ENCODE results near the gene WBP1. TPM values are rescaled to one million over a fixed set of nuclear protein-coding genes. Genes with fewer than 3 reads are reported as not detected.
"Not testable (repeated sequence)": the region's sequence is repeated elsewhere in the genome, so short reads cannot be mapped to it uniquely, and the experiment has no call there.

Gene WBP1
- total RNA-seq, 4 donors from 2014 or later = 46.2 to 81.3 (median 59.9) TPM

GRCh38 chr2:74459503-74460118 is 1.4 kb downstream of the WBP1 start:
- H3K27ac ChIP-seq = not testable (repeated sequence)

GRCh38 chr2:74460187-74460586 is 1.9 kb downstream of the WBP1 start:
- H3K27ac ChIP-seq, H3K27me3 ChIP-seq, DNase-seq, H3K9me3 ChIP-seq, H3K4me3 ChIP-seq: not testable (repeated sequence)
- TF ChIP-seq POLR2A (IDR thresholded peaks at IDR 0.05) = peak in 1 of 2 donors; percentile 3
- Histone ChIP-seq H3K36me3 (peaks cover 0 to 24% (median 0%) of the 10 kb centered on the region in 3 donors), H3K4me1 (peaks cover 6 to 56% (median 19%) of the 10 kb centered on the region in 4 donors)

More at GRCh38 chr2:74459503-74460118, 1.4 kb downstream of the WBP1 start:
- H3K27me3 ChIP-seq, H3K9me3 ChIP-seq, DNase-seq: not testable (repeated sequence)
- peak overlapping the region in 1 of 4 donors; percentile 88 for H3K4me3 ChIP-seq
- peaks cover 6 to 55% (median 19%) of the 10 kb centered on the region in 4 donors for H3K4me1 ChIP-seq
- peak in 1 of 2 donors; percentile 3 for TF ChIP-seq POLR2A (IDR thresholded peaks at IDR 0.05)
- H3K36me3 ChIP-seq = peaks cover 0 to 24% (median 0%) of the 10 kb centered on the region in 3 donors

GRCh38 chr2:74461187-74462053 is 3.2 kb downstream of the WBP1 start:
- no peaks in the 10 kb centered on the region for H3K27me3 ChIP-seq
- H3K9me3 ChIP-seq = no peaks in the 10 kb centered on the region
- no peak overlapping the region for H3K4me3 ChIP-seq
- H3K27ac ChIP-seq = no peak overlapping the region
- H3K4me1 ChIP-seq = peaks cover 0 to 48% (median 14%) of the 10 kb centered on the region in 4 donors
- DNase-seq = no peak
- H3K36me3 ChIP-seq = peaks cover 0 to 24% (median 0%) of the 10 kb centered on the region in 3 donors
- TF ChIP-seq POLR2A (IDR thresholded peaks at IDR 0.05) = no peak
- no peak for TF ChIP-seq CTCF (IDR thresholded peaks at IDR 0.05)

GRCh38 chr2:74462054-74462785 is 4.0 kb downstream of the WBP1 start:
- no peaks in the 10 kb centered on the region for H3K27me3 ChIP-seq
- H3K4me1 ChIP-seq = peaks cover 0 to 40% (median 14%) of the 10 kb centered on the region in 4 donors
- H3K9me3 ChIP-seq = no peaks in the 10 kb centered on the region
- H3K27ac ChIP-seq = peak overlapping the region in 1 of 4 donors; percentile 68
- peaks cover 0 to 24% (median 0%) of the 10 kb centered on the region in 3 donors for H3K36me3 ChIP-seq
- DNase-seq = no peak
- H3K4me3 ChIP-seq = no peak overlapping the region
- no peak for TF ChIP-seq CTCF (IDR thresholded peaks at IDR 0.05)

GRCh38 chr2:74462786-74463105 is 4.5 kb downstream of the WBP1 start:
- Histone ChIP-seq H3K27me3 (no peaks in the 10 kb centered on the region), H3K36me3 (peaks cover 0 to 24% (median 0%) of the 10 kb centered on the region in 3 donors), H3K9me3 (no peaks in the 10 kb centered on the region), H3K4me3 (no peak overlapping the region), H3K27ac (peak overlapping the region in 2 of 4 donors; percentile 52 to 68), H3K4me1 (peaks cover 0 to 40% (median 14%) of the 10 kb centered on the region in 4 donors)
- TF ChIP-seq POLR2A (IDR thresholded peaks at IDR 0.05) = no peak
- TF ChIP-seq CTCF (IDR thresholded peaks at IDR 0.05) = no peak
- DNase-seq = no peak

- Histone ChIP-seq H3K36me3 (peaks cover 0 to 24% (median 0%) of the 10 kb centered on the region in 3 donors), H3K4me1 (peaks cover 0 to 32% (median 10%) of the 10 kb centered on the region in 4 donors), H3K4me3 (peak overlapping the region; percentile 76 to 98 (median 96)), H3K9me3 (no peaks in the 10 kb centered on the region), H3K27ac (peak overlapping the region; percentile 79 to 91 (median 86)), H3K27me3 (no peaks in the 10 kb centered on the region)
- TF ChIP-seq POLR2A (IDR thresholded peaks at IDR 0.05) (no peak), CTCF (IDR thresholded peaks at IDR 0.05) (no peak)
- DNase-seq = no peak
Measured at GRCh38 chr2:74464406-74464805, 6.2 kb downstream of the WBP1 start.

- H3K4me1 ChIP-seq = peaks cover 2 to 24% (median 10%) of the 10 kb centered on the region in 4 donors
- not testable (repeated sequence) for DNase-seq, H3K27me3 ChIP-seq, H3K27ac ChIP-seq, H3K9me3 ChIP-seq, H3K4me3 ChIP-seq
- peaks cover 0 to 17% (median 0%) of the 10 kb centered on the region in 3 donors for H3K36me3 ChIP-seq
Measured at GRCh38 chr2:74470742-74471141, 12.5 kb downstream of the WBP1 start.

All from Peyer's patch (tissue), 4 donors.